HFFc6 (cell line): ENCODE measurements around the gene LARP4. TPM values are rescaled to one million over a fixed set of nuclear protein-coding genes. Genes with fewer than 3 reads are reported as not detected.

Experiments used
- DNase-seq: peaks from one replicate; pipeline ENCODE4 v3.0.0-alpha.2; 2018
- H3K27ac Mint-ChIP-seq: 2 replicates; pipeline ENCODE4 v1.8.0; 2020; ENCODE audit warnings: mild to moderate bottlenecking, mixed read lengths
- H3K27me3 Mint-ChIP-seq: 2 replicates; pipeline ENCODE4 v1.8.0; 2021; ENCODE audit warnings: mild to moderate bottlenecking, moderate library complexity, mixed read lengths; ENCODE audit not compliant: insufficient read depth
- H3K36me3 Mint-ChIP-seq: 2 replicates; pipeline ENCODE4 v1.8.0; 2021; ENCODE audit warnings: low read depth, mixed read lengths
- H3K4me1 Mint-ChIP-seq: 2 replicates; pipeline ENCODE4 v1.8.0; 2020; ENCODE audit warnings: low read depth, mixed read lengths
- H3K4me3 Mint-ChIP-seq: 2 replicates; pipeline ENCODE4 v1.8.0; 2020; ENCODE audit warnings: mild to moderate bottlenecking, moderate library complexity, mixed read lengths
- H3K9me3 Mint-ChIP-seq: 2 replicates; pipeline ENCODE4 v1.8.0; 2020; ENCODE audit warnings: mild to moderate bottlenecking, mixed read lengths
- long read RNA-seq: library from polyadenylated mRNA; unstranded; transcript quantifications from one replicate; pipeline ENCODE4 v2.0.0, GENCODE V29; 2019
- total RNA-seq, 6 experiments: library from RNA; stranded (reverse); fragmentation: NEBNext Ultra II Directional; extraction: Animal tissue kit (Norgen Biotek cat#: 25700); gene quantifications; 2 replicates in 1 of 6; 3 replicates in 5 of 6; pipeline ENCODE4 v1.2.3, GENCODE V29; 2021
- TF ChIP-seq, protein P1 (sequence below): fragments of 200-600 bp; sonication (generic); IDR thresholded peaks from 2 replicates; pipeline ENCODE4 v1.5.0; 2021; ENCODE audit warnings: antibody characterized with exemption, mild to moderate bottlenecking

LARP4 gene
- total RNA-seq, result 10 to 100 TPM; 51.3 to 59.6 (median 57.2) TPM
- long read RNA-seq, full-length matches to known transcripts, result 9 of 38 reads
- long read RNA-seq, partial matches to known transcripts, result 13 of 38 reads
- long read RNA-seq, other reads (novel, unspliced or antisense), result 16 of 38 reads

DNA sequence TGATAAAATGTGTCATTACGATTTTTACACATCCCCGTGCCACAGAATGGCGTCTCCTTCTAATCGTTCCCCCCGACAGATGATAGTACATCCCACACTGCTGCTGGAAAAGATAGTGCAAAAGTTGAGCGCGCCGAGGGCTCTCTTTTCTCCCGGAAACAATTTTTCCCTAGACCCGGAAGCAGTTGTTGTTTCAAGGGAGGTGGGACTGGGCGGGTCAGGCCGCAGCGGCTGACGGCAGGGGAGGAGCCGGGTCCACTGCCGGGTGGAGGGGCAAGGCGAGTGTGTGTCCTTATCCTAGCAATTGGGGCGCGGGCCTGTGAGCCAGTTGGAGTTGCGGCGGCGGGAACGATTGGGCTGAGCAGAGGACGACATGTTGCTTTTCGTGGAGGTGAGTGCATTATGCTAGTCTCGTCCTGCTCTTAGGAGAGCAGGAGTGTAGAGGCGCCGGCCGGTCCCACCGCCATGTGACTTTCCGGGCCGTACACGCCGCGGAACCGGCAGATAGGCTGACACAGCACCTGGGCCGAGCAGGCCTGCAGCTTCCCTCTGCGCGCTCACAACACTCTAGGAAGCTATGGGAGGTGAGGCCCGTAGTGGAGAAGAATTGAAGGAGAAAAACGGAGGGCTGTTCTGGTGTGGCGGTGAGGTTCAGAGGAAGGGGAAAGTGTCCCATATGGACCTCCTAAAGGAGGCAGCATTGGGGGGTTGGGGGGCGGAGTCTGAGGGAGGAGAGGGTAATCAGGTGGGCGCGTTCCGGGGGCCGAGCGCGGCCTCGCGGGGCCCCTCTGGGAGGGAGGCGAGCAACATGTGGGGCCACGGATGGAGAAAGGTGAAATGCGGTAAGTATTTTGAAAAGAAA lies at the start of gene LARP4:
LARP4 (plus strand) TSS at position 248 of the 862 bp plus-strand sequence; CDS start at position 374, 126 bp downstream.
- Mint-ChIP-seq H3K36me3 (peaks cover 4% of the 10 kb centered on the region; the same call in 1 of the 2 replicates), H3K9me3 (no peaks in the 10 kb centered on the region), H3K4me3 (peak within 1 kb of the TSS; percentile 97), H3K27ac (peak within 1 kb of the TSS; percentile 97), H3K4me1 (peaks cover 53% of the 10 kb centered on the region), H3K27me3 (peaks cover 4% of the 10 kb centered on the region)
- TF ChIP-seq, protein P1, sequence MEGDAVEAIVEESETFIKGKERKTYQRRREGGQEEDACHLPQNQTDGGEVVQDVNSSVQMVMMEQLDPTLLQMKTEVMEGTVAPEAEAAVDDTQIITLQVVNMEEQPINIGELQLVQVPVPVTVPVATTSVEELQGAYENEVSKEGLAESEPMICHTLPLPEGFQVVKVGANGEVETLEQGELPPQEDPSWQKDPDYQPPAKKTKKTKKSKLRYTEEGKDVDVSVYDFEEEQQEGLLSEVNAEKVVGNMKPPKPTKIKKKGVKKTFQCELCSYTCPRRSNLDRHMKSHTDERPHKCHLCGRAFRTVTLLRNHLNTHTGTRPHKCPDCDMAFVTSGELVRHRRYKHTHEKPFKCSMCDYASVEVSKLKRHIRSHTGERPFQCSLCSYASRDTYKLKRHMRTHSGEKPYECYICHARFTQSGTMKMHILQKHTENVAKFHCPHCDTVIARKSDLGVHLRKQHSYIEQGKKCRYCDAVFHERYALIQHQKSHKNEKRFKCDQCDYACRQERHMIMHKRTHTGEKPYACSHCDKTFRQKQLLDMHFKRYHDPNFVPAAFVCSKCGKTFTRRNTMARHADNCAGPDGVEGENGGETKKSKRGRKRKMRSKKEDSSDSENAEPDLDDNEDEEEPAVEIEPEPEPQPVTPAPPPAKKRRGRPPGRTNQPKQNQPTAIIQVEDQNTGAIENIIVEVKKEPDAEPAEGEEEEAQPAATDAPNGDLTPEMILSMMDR, result no peak
- DNase-seq, result peak; percentile 95

DNA sequence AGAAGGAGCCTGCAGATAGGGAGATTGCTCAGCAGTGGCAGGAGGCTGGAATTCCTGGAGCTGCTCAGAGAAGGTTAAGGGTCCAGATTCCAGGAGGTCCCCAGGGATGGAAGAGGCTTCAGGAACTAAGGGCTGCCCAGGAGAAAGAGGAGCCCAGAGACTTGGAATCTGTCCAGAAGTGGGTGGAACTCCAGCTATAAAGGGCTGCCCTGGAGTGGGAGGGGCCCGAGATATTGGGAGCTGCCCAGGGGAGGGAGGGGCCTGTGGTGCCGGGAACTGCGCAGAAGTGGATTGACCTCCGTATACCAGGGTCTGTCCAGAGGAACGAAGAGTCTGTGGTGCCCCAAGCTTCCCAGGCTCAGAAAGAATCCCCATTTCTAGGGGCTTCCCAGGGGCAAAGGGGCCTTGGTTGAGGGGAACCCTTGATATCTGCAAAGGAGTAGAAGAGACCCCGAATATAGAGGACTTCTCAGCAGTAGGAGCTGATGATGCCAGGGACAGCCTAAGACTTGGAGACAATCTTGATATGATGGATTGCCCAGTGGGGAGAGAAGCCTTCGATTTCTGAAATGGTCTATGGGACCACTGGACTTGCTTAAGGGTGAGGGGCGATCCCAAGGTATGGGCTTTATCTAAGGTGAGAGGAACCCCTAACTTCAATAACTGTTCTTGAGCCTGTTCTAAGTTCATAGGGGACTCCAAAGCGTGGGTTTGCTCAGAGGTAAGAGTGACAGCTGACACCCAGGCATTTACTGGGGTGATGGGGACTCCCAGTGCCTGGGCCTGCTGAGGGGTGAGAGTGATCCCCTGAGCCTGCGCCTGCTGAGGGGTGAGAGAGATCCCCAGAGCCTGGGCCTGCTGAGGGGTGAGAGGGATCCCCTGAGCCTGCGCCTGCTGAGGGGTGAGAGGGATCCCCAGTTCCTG lies 49.3 kb upstream of the LARP4 start:
- Mint-ChIP-seq H3K36me3 (no peaks in the 10 kb centered on the region), H3K27ac (no peak overlapping the region), H3K4me1 (no peaks in the 10 kb centered on the region), H3K27me3 (no peaks in the 10 kb centered on the region; the same call in 1 of the 2 replicates), H3K9me3 (no peaks in the 10 kb centered on the region), H3K4me3 (no peak overlapping the region)
- TF ChIP-seq, protein P1, result no peak
- no peak for DNase-seq

DNA sequence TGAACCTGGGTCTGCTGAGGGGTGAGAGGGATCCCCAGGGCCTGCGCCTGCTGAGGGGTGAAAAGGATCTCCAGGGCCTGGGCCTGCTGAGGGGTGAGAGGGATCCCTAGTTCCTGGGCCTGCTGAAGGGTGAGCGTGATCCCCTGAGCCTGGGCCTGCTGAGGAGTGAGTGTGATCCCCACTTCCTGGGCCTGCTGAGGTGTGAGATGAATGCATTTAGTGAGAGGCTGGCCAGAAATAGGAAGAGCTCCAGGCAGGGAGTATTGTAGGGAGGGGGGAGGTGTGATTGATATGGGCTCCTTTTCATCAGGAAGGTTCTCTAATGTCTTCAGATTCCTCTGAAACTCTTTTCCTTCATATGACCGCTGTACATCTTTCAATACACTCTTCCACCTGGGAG lies 47.3 kb upstream of the LARP4 start:
- H3K27me3 Mint-ChIP-seq, result no peaks in the 10 kb centered on the region; the same call in 1 of the 2 replicates
- no peaks in the 10 kb centered on the region for H3K9me3 Mint-ChIP-seq
- TF ChIP-seq, protein P1, result no peak
- no peaks in the 10 kb centered on the region for H3K4me1 Mint-ChIP-seq
- H3K4me3 Mint-ChIP-seq, result no peak overlapping the region
- no peaks in the 10 kb centered on the region for H3K36me3 Mint-ChIP-seq
- no peak overlapping the region for H3K27ac Mint-ChIP-seq
- DNase-seq, result no peak

DNA sequence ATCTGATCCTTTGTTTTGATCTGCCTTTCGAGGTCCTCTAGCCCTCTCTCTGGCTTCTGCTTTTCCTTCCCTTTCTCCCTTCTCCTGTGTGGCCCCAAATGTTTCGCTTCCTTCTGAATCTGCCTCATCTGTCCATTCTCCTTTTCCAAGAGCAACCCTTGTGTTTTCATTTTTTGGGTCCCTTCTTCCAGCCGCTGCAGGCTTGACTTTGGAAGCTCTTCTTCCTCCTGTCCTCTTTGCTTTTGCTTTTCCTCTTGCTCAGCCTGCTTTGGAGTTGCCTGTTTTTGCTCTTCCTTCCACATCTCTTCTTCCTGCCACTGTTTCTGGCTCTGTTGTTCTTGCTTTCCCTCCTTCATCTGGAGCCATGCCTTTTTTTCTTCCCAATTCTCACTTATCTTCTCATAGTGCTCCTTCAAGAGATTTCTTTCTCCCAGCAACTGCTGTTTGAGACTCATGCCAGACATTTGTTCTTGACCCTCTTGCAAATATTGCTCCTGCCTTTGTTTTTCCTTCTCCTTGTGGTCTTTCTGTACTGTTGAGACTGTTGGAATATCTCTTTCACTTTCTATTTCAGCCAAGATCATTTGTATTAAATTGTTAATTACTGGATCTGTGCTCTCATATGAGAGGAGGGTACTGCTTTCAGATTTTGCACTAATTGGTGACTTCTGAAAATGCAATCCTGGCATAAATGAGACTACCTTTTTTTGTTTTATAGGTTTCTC lies 46.7 kb upstream of the LARP4 start:
- H3K4me1 Mint-ChIP-seq, result no peaks in the 10 kb centered on the region

More for the DNA sequence above, 46.7 kb upstream of the LARP4 start:
- Mint-ChIP-seq H3K9me3 (no peaks in the 10 kb centered on the region), H3K36me3 (no peaks in the 10 kb centered on the region), H3K27ac (no peak overlapping the region), H3K27me3 (no peaks in the 10 kb centered on the region), H3K4me3 (no peak overlapping the region)
- TF ChIP-seq, protein P1, result no peak
- DNase-seq, result no peak
